K562 (cell line): Measurements from ENCODE around the gene SLC35D3. TPM values are rescaled to one million over a fixed set of nuclear protein-coding genes. Genes with fewer than 3 reads are reported as not detected.
A peak's percentile ranks its signal among the peaks of the same experiment; 100 is the strongest.

Experiments
- ATAC-seq: fragments of 200-7000 bp; cut with Tn5 transposase; 3 replicates; pipeline ENCODE4 v1.9.1; 2020; ENCODE audit warnings: moderate library complexity
- BruUV-seq: library from RNA; stranded (reverse); fragments of 400-500 nt; replicated peaks from 2 replicates; lab custom pipeline; 2021; lab: Mats Ljungman, UMichigan
- CTCF ChIA-PET: fragments of 300-600 bp; formaldehyde crosslinking; extraction: SDS; loops from one replicate; lab custom pipeline; 2021; ENCODE audit warnings: low intra/inter-chr PET ratio; lab: Yijun Ruan, JAX
- POLR2A ChIA-PET: fragments of 300-600, 350-650 bp; sonication (Branson Sonifier 250); formaldehyde crosslinking; extraction: SDS; loops from one replicate; lab custom pipeline; 2021; ENCODE audit warnings: antibody characterized with exemption, inconsistent platforms; lab: Yijun Ruan, JAX
- DNase-seq, 4 experiments: peaks; one replicate each; pipeline versions ENCODE4 v3.0.0 to v3.0.0-alpha.2; 2011 to 2018; ENCODE audit warnings: low spot score in 3 of 4, mixed read lengths in 3 of 4; ENCODE audit errors: extremely low read depth in 1 of 4
- FAIRE-seq: peaks from 2 replicates; lab custom pipeline; 2011; peaks lifted over from hg19 to GRCh38; lab: Jason Lieb, UNC
- H2AFZ ChIP-seq: 2 replicates; pipeline ENCODE4 v1.6.0; 2011; ENCODE audit warnings: low read depth, low read length, control low read depth, inconsistent platforms
- H3K27ac ChIP-seq: fragments of 200-600 bp; 3 replicates; pipeline ENCODE4 v1.8.0; 2011; ENCODE audit warnings: low read depth, mild to moderate bottlenecking, control low read depth, inconsistent platforms, low read length, moderate library complexity, mixed read lengths; ENCODE audit errors: extremely low read depth
- H3K27me3 ChIP-seq, 2 experiments: fragments of 300-600 bp in 1 of 2; 2 replicates in 1 of 2; 3 replicates in 1 of 2; pipeline versions ENCODE4 v1.6.0 to v1.8.0; 2011; ENCODE audit warnings: inconsistent platforms in 2 of 2, low read length in 2 of 2, mild to moderate bottlenecking in 1 of 2, mixed read lengths in 1 of 2, moderate library complexity in 1 of 2; ENCODE audit not compliant: control insufficient read depth in 2 of 2, insufficient read depth in 2 of 2
- H3K36me3 ChIP-seq: fragments of 300-600 bp; 3 replicates; pipeline ENCODE4 v1.8.0; 2011; ENCODE audit warnings: mild to moderate bottlenecking, low read length, inconsistent platforms; ENCODE audit not compliant: control insufficient read depth, insufficient read depth
- H3K4me1 ChIP-seq, 2 experiments: fragments of 200-600 bp in 1 of 2; replicated peaks in 1 of 2; 2 replicates in 1 of 2; 3 replicates in 1 of 2; pipeline versions ENCODE4 v1.5.1 to v1.8.0; 2011; ENCODE audit warnings: inconsistent platforms in 2 of 2, low read length in 2 of 2, mild to moderate bottlenecking in 1 of 2, mixed read lengths in 1 of 2, moderate library complexity in 1 of 2; ENCODE audit not compliant: control insufficient read depth in 2 of 2, insufficient read depth in 2 of 2
- H3K4me2 ChIP-seq: 2 replicates; pipeline ENCODE4 v1.6.1; 2011; ENCODE audit warnings: low read length, control low read depth, inconsistent platforms, mixed read lengths; ENCODE audit not compliant: insufficient read depth
- H3K4me3 ChIP-seq: fragments of 200-600 bp; sonication (generic), shearing (Covaris generic); 2 replicates; pipeline ENCODE4 v1.5.1; 2016; ENCODE audit warnings: control low read depth, inconsistent platforms
- H3K79me2 ChIP-seq: fragments of 200-600 bp; 3 replicates; pipeline ENCODE4 v1.8.0; 2011; ENCODE audit warnings: low read length, inconsistent platforms; ENCODE audit not compliant: control insufficient read depth, insufficient read depth
- H3K9ac ChIP-seq, 2 experiments: 2 replicates each; pipeline versions ENCODE4 v1.6.0 to v1.6.1; 2011; ENCODE audit warnings: low read depth in 2 of 2, low read length in 2 of 2, control low read depth in 1 of 2, inconsistent platforms in 1 of 2, mild to moderate bottlenecking in 1 of 2, mixed read lengths in 1 of 2; ENCODE audit not compliant: insufficient read depth in 1 of 2
- H3K9me1 ChIP-seq: one replicate; pipeline ENCODE4 v1.6.0; 2011; ENCODE audit warnings: inconsistent platforms, mild to moderate bottlenecking, low read length, moderate library complexity; ENCODE audit not compliant: control insufficient read depth, insufficient read depth
- H3K9me3 ChIP-seq: replicated peaks from 2 replicates; pipeline ENCODE4 v1.5.1; 2011; ENCODE audit warnings: low read depth, low read length, inconsistent platforms; ENCODE audit not compliant: control insufficient read depth, insufficient read depth
- H4K20me1 ChIP-seq: replicated peaks from 2 replicates; pipeline ENCODE4 v1.6.1; 2011; ENCODE audit warnings: low read length, inconsistent platforms, mixed read lengths; ENCODE audit not compliant: control insufficient read depth, insufficient read depth
- CBX8 ChIP-seq: fragments of 200-600 bp; sonication (generic); IDR thresholded peaks from 2 replicates; pipeline ENCODE4 v1.6.1; 2012; ENCODE audit warnings: borderline replicate concordance, mixed run types, low read depth, mild to moderate bottlenecking, moderate library complexity, mixed read lengths, low read length, control low read depth, inconsistent platforms; ENCODE audit not compliant: poor library complexity, severe bottlenecking; ENCODE audit errors: extremely low read depth
- ESRRB ChIP-seq: fragments of 250-450 bp; sonication (Bioruptor Pico); IDR thresholded peaks from 2 replicates; pipeline ENCODE4 v1.5.0; 2020; ENCODE audit warnings: mild to moderate bottlenecking, moderate library complexity, borderline replicate concordance
- JUND ChIP-seq, 2 experiments: IDR thresholded peaks; 2 replicates in 1 of 2; 3 replicates in 1 of 2; pipeline ENCODE4 v1.6.1; 2011; ENCODE audit warnings: borderline replicate concordance in 2 of 2, low read depth in 2 of 2, low read length in 2 of 2, improper control_type of control experiment in 1 of 2, missing biosample characterization in 1 of 2, missing genetic modification characterization in 1 of 2, missing genetic modification reagents in 1 of 2
- KLF16 ChIP-seq: IDR thresholded peaks from 2 replicates; pipeline ENCODE4 v1.6.1; 2016; ENCODE audit warnings: antibody characterized with exemption
- SMC3 ChIP-seq: conservative IDR thresholded peaks from 2 replicates; pipeline ENCODE4 v1.6.1; 2011; ENCODE audit warnings: low read depth, low read length, improper control_type of control experiment; ENCODE audit not compliant: insufficient read depth
- SPI1 ChIP-seq: IDR thresholded peaks from 2 replicates; pipeline ENCODE4 v1.6.1; 2011; ENCODE audit warnings: low read depth, low read length, control low read depth, borderline replicate concordance
- SRSF9 ChIP-seq: fragments of 200-400 bp; formaldehyde crosslinking; IDR thresholded peaks from 2 replicates; pipeline ENCODE4 v1.6.1; 2017; ENCODE audit warnings: low read depth, low read length, borderline replicate concordance
- ZNF444 ChIP-seq: fragments of 250-450 bp; sonication (Bioruptor Pico); IDR thresholded peaks from 2 replicates; pipeline ENCODE4 v1.4.0; 2020; ENCODE audit warnings: mild to moderate bottlenecking, moderate library complexity
- ZNF766 ChIP-seq: fragments of 200-800 bp; sonication (Bioruptor generic); conservative IDR thresholded peaks from 2 replicates; pipeline ENCODE4 v1.6.1; 2016; ENCODE audit warnings: missing genetic modification characterization, missing compliant biosample characterization
- ZNF830 ChIP-seq: fragments of 250-450 bp; sonication (Bioruptor Pico); IDR thresholded peaks from 2 replicates; pipeline ENCODE4 v1.5.0; 2021; ENCODE audit warnings: mild to moderate bottlenecking
- WGBS: fragments of 100-300 bp; shearing (Covaris generic); methylation state at CpG from one replicate; pipeline ENCODE4 v1.1.6; 2016; ENCODE audit warnings: low coverage, mixed read lengths; ENCODE audit not compliant: insufficient coverage; ENCODE audit errors: missing lambda C conversion rate; 5-methylcytosine and 5-hydroxymethylcytosine counted together
- in situ Hi-C: fragments of 300-500 bp; cut with MboI; formaldehyde crosslinking; loops from 4 replicates; pipeline ENCODE4 v1.15.0; 2018; ENCODE audit warnings: inconsistent platforms, mixed read lengths
- intact Hi-C: fragments of 100-400 bp; cut with micrococcal nuclease; formaldehyde crosslinking; loops from 2 replicates; pipeline ENCODE4 v1.14.2; 2022
- polyA plus RNA-seq, 8 experiments: library from polyadenylated mRNA; depleted of rRNA in 4 of 8; stranded (reverse) in 5 of 8; unstranded in 3 of 8; fragments of >200 nt; fragmentation: Nextera tagmentation in 2 of 8; fragmentation: Illumina TruSeq in 1 of 8; extraction: Ambion mirVana in 2 of 8; extraction: Trizol in 1 of 8; gene quantifications; 2 replicates each; pipeline versions ENCODE4 v1.2.1 to v1.2.3, GENCODE V29; 2011 to 2014; ENCODE audit warnings: inconsistent platforms in 1 of 8, missing spikeins in 1 of 8
- total RNA-seq, 7 experiments: library from RNA; depleted of rRNA in 6 of 7; stranded (reverse); fragments of >200 nt in 6 of 7; fragmentation: Illumina TruSeq in 2 of 7; extraction: Trizol in 2 of 7; gene quantifications; 2 replicates each; pipeline versions ENCODE4 v1.2.1 to v1.2.3, GENCODE V29; 2011 to 2021; ENCODE audit warnings: low replicate concordance in 1 of 7
- TF ChIP-seq, protein P1 (sequence below): fragments of 450-650 bp; IDR thresholded peaks from 2 replicates; pipeline ENCODE4 v1.6.1; 2017; ENCODE audit warnings: antibody characterized with exemption, mild to moderate bottlenecking
- TF ChIP-seq, protein P2 (sequence below): fragments of 450-650 bp; IDR thresholded peaks from 2 replicates; pipeline ENCODE4 v1.6.1; 2018; ENCODE audit not compliant: partially characterized antibody

The SLC35D3 gene
- total and polyA plus RNA-seq, 9 of the 15 experiments (the other 6 are each of a cell fraction or from before 2014, with no cell fraction given): not detected

DNA sequence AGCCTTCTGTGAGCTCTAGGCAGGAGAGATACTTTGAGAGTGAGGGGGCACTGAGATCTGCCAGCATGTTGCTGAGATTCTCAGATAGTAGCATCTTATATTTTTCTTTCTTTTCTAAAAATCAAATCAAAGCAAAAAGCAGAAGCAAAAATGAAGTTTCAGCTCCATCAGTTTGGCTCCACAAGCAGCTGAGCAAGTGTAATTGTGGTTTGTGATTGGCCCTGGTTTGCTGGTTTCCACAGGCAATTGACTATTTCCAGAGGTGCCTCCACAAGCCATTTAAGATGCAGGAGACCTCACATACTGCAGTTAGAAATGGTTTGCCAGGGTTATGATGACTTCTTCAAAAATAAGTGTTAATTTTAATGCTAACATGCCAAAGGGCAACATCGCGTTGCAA, 4.3 kb downstream of the SLC35D3 start (continued):
- TF ChIP-seq, protein P1, sequence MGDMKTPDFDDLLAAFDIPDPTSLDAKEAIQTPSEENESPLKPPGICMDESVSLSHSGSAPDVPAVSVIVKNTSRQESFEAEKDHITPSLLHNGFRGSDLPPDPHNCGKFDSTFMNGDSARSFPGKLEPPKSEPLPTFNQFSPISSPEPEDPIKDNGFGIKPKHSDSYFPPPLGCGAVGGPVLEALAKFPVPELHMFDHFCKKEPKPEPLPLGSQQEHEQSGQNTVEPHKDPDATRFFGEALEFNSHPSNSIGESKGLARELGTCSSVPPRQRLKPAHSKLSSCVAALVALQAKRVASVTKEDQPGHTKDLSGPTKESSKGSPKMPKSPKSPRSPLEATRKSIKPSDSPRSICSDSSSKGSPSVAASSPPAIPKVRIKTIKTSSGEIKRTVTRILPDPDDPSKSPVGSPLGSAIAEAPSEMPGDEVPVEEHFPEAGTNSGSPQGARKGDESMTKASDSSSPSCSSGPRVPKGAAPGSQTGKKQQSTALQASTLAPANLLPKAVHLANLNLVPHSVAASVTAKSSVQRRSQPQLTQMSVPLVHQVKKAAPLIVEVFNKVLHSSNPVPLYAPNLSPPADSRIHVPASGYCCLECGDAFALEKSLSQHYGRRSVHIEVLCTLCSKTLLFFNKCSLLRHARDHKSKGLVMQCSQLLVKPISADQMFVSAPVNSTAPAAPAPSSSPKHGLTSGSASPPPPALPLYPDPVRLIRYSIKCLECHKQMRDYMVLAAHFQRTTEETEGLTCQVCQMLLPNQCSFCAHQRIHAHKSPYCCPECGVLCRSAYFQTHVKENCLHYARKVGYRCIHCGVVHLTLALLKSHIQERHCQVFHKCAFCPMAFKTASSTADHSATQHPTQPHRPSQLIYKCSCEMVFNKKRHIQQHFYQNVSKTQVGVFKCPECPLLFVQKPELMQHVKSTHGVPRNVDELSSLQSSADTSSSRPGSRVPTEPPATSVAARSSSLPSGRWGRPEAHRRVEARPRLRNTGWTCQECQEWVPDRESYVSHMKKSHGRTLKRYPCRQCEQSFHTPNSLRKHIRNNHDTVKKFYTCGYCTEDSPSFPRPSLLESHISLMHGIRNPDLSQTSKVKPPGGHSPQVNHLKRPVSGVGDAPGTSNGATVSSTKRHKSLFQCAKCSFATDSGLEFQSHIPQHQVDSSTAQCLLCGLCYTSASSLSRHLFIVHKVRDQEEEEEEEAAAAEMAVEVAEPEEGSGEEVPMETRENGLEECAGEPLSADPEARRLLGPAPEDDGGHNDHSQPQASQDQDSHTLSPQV: no peak
- no peak for TF ChIP-seq JUND (IDR thresholded peaks at IDR 0.05; ENCODE audit: borderline replicate concordance, low read depth, low read length)
- TF ChIP-seq JUND (tag; IDR thresholded peaks at IDR 0.05; ENCODE audit: borderline replicate concordance, low read depth, low read length): no peak
- TF ChIP-seq SPI1: no peak

DNA sequence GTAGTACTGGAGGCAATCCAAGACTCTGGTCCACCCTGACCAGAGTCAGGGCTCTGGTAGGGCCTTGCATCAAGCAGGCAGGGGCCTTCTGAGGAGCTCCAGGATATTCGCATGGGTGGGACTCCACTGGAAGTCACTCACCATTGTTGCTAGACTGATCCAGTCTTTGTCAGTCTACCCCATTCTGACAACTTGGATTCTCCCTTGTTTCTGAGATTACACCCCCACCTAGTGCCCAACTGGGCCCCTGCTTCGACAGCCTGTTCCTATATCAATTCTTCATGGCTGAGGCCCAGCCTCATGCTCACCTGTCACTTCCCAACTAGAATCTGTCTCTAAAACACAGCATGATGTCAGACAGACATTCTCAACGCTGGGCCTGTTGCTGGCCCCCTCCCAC, 5.2 kb downstream of the SLC35D3 start:
- BruUV-seq: no TSS peak
- Histone ChIP-seq H3K9me3 (no peaks in the 10 kb centered on the region), H3K4me3 (no peak overlapping the region), H3K36me3 (no peaks in the 10 kb centered on the region), H3K79me2 (no peaks in the 10 kb centered on the region), H3K4me2 (no peak overlapping the region), H3K9me1 (no peaks in the 10 kb centered on the region), H3K27me3 (peaks cover 8 to 36% of the 10 kb centered on the region in 2 experiments; a peak in 3 of 5 replicates), H2AFZ (no peak overlapping the region), H4K20me1 (no peaks in the 10 kb centered on the region), H3K9ac (no peak overlapping the region), H3K27ac (no peak overlapping the region), H3K4me1 (peaks cover 0 to 18% of the 10 kb centered on the region in 2 experiments; a peak in 2 of 5 replicates)
- in situ Hi-C loops: no loop called here
- peak; percentile 79 for FAIRE-seq
- ChIA-PET CTCF (interaction anchor here (0.5 to 0.7 kb wide), 3 partner anchors 130 to 444 kb away, joined by 3 to 5 read pairs (median 4); no protein-coding TSS in a partner anchor), POLR2A (interaction anchor here (1.6 kb wide), 2 partner anchors 11 to 13 kb away, joined by 3 to 6 read pairs; no protein-coding TSS in a partner anchor)
- peak in 2 of 4 experiments; percentile 51 to 65 for DNase-seq
- ATAC-seq: peak; percentile 89
- intact Hi-C loops: loop anchor here (2.0 to 10.0 kb wide), 5 partner anchors 80 to 584 kb away; partner anchors contain the start of gene MAP7
- 5% methylated on average over 3 of the region's 3 CpGs for WGBS
- no peak for TF ChIP-seq ZNF830 (CRISPR knock-in tag)
- peak; percentile 48 for TF ChIP-seq SMC3
- TF ChIP-seq ZNF444 (CRISPR knock-in tag): no peak
- TF ChIP-seq, protein P2, sequence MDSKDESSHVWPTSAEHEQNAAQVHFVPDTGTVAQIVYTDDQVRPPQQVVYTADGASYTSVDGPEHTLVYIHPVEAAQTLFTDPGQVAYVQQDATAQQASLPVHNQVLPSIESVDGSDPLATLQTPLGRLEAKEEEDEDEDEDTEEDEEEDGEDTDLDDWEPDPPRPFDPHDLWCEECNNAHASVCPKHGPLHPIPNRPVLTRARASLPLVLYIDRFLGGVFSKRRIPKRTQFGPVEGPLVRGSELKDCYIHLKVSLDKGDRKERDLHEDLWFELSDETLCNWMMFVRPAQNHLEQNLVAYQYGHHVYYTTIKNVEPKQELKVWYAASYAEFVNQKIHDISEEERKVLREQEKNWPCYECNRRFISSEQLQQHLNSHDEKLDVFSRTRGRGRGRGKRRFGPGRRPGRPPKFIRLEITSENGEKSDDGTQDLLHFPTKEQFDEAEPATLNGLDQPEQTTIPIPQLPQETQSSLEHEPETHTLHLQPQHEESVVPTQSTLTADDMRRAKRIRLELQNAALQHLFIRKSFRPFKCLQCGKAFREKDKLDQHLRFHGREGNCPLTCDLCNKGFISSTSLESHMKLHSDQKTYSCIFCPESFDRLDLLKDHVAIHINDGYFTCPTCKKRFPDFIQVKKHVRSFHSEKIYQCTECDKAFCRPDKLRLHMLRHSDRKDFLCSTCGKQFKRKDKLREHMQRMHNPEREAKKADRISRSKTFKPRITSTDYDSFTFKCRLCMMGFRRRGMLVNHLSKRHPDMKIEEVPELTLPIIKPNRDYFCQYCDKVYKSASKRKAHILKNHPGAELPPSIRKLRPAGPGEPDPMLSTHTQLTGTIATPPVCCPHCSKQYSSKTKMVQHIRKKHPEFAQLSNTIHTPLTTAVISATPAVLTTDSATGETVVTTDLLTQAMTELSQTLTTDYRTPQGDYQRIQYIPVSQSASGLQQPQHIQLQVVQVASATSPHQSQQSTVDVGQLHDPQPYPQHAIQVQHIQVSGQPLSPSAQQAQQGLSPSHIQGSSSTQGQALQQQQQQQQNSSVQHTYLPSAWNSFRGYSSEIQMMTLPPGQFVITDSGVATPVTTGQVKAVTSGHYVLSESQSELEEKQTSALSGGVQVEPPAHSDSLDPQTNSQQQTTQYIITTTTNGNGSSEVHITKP: peak; percentile 80
- TF ChIP-seq KLF16: no peak
- TF ChIP-seq SRSF9: no peak
- TF ChIP-seq ESRRB (CRISPR knock-in tag): no peak
- no peak for TF ChIP-seq CBX8
- no peak for TF ChIP-seq ZNF766 (CRISPR knock-in tag)
